HFF-Myc (cell line): ENCODE results near the gene PRKCD.

Experiments
- DNase-seq: peaks from one replicate; pipeline ENCODE4 v3.0.0-alpha.2; 2011; ENCODE audit warnings: low read depth; ENCODE audit errors: extremely low read depth
- H3K4me3 ChIP-seq: replicated peaks from 2 replicates; pipeline ENCODE4 v1.5.1; 2011; ENCODE audit warnings: low read depth, mild to moderate bottlenecking, control low read depth, low read length
- CTCF ChIP-seq: IDR thresholded peaks from 2 replicates; pipeline ENCODE4 v1.5.1; 2012; ENCODE audit warnings: mild to moderate bottlenecking, low read depth, low read length, control low read depth; ENCODE audit errors: missing control alignments

The PRKCD gene

GRCh38 chr3:53195602-53196574, 34.9 kb downstream of the PRKCD start:
- peak; percentile 99 for TF ChIP-seq CTCF
- no peak overlapping the region for H3K4me3 ChIP-seq
- no peak for DNase-seq

GRCh38 chr3:53196575-53197407, 35.8 kb downstream of the PRKCD start:
- no peak overlapping the region for H3K4me3 ChIP-seq
- TF ChIP-seq CTCF: no peak
- peak; percentile 20 for DNase-seq

GRCh38 chr3:53198256-53198977, 37.4 kb downstream of the PRKCD start:
- no peak for DNase-seq
- H3K4me3 ChIP-seq: no peak overlapping the region
- TF ChIP-seq CTCF: peak; percentile 13

- no peak for DNase-seq
- H3K4me3 ChIP-seq: no peak overlapping the region
- no peak for TF ChIP-seq CTCF
These were observed 38.0 kb downstream of the PRKCD start for GRCh38 chr3:53198996-53199395.

GRCh38 chr3:53199834-53200233, 38.8 kb downstream of the PRKCD start:
- H3K4me3 ChIP-seq: no peak overlapping the region
- peak; percentile 2 for TF ChIP-seq CTCF
- DNase-seq: no peak
